MM.1S (cell line): ENCODE results near the gene RNU2-1.

Experiments
- DNase-seq: peaks from one replicate; pipeline ENCODE4 v3.0.0-alpha.2; 2015
- H2AFZ ChIP-seq: fragments of 300-600 bp; sonication (generic); 2 replicates; pipeline ENCODE4 v1.6.0; 2016; ENCODE audit warnings: antibody characterized with exemption, low read length
- H3F3A ChIP-seq: fragments of 300-600 bp; sonication (generic); 2 replicates; pipeline ENCODE4 v1.6.1; 2016; ENCODE audit warnings: mild to moderate bottlenecking, antibody characterized with exemption, low read length, moderate library complexity, mixed read lengths; ENCODE audit not compliant: insufficient read depth
- H3K27ac ChIP-seq: fragments of 300-600 bp; sonication (generic); 2 replicates; pipeline ENCODE4 v1.5.1; 2016; ENCODE audit warnings: mild to moderate bottlenecking, low read length
- H3K27me3 ChIP-seq: fragments of 300-600 bp; sonication (generic); replicated peaks from 2 replicates; pipeline ENCODE4 v1.6.0; 2016; ENCODE audit warnings: low read length; ENCODE audit not compliant: insufficient read depth
- H3K36me3 ChIP-seq: fragments of 300-600 bp; sonication (generic); replicated peaks from 2 replicates; pipeline ENCODE4 v1.6.1; 2016; ENCODE audit warnings: mild to moderate bottlenecking, low read length, mixed read lengths; ENCODE audit not compliant: insufficient read depth
- H3K4me1 ChIP-seq: fragments of 300-600 bp; sonication (generic); 2 replicates; pipeline ENCODE4 v1.6.1; 2016; ENCODE audit warnings: low read length, mixed read lengths
- H3K4me2 ChIP-seq: fragments of 300-600 bp; sonication (generic); 2 replicates; pipeline ENCODE4 v1.6.0; 2016; ENCODE audit warnings: low read depth, low read length
- H3K4me3 ChIP-seq: fragments of 300-600 bp; sonication (generic); 2 replicates; pipeline ENCODE4 v1.5.1; 2016; ENCODE audit warnings: low read length, mixed read lengths
- H3K79me2 ChIP-seq: fragments of 300-600 bp; sonication (generic); 2 replicates; pipeline ENCODE4 v1.6.1; 2016; ENCODE audit warnings: mixed run types, low read length, mixed read lengths
- H3K9ac ChIP-seq: fragments of 300-600 bp; sonication (generic); 2 replicates; pipeline ENCODE4 v1.6.1; 2016; ENCODE audit warnings: low read length, mixed read lengths
- H3K9me2 ChIP-seq: fragments of 300-600 bp; sonication (generic); replicated peaks from 2 replicates; pipeline ENCODE4 v1.6.1; 2016; ENCODE audit warnings: mild to moderate bottlenecking, low read length, mixed read lengths; ENCODE audit not compliant: insufficient read depth
- H3K9me3 ChIP-seq: fragments of 300-600 bp; sonication (generic); replicated peaks from 2 replicates; pipeline ENCODE4 v1.6.1; 2016; ENCODE audit warnings: mild to moderate bottlenecking, low read length, mixed read lengths; ENCODE audit not compliant: insufficient read depth
- H4K20me1 ChIP-seq: fragments of 300-600 bp; sonication (generic); 2 replicates; pipeline ENCODE4 v1.6.1; 2016; ENCODE audit warnings: mild to moderate bottlenecking, low read length, moderate library complexity, mixed read lengths; ENCODE audit not compliant: insufficient read depth
- CTCF ChIP-seq: fragments of 300-600 bp; sonication (generic); IDR thresholded peaks from 2 replicates; pipeline ENCODE4 v1.5.1; 2016; ENCODE audit warnings: antibody characterized with exemption, low read length, mixed read lengths
- EZH2 ChIP-seq: fragments of 300-600 bp; sonication (generic); optimal IDR thresholded peaks from 2 replicates; pipeline ENCODE3; 2017; ENCODE audit warnings: low read depth, mild to moderate bottlenecking, antibody characterized with exemption, low read length, mixed read lengths
- EZH2phosphoT487 ChIP-seq: fragments of 300-600 bp; sonication (generic); IDR thresholded peaks from 2 replicates; pipeline ENCODE4 v1.6.1; 2018; ENCODE audit warnings: antibody characterized with exemption, low read length

RNU2-1 gene

GRCh38 chr17:43219001-43219400 lies 14.8 kb downstream of the RNU2-1 start:
- H3K9me2 ChIP-seq: no peaks in the 10 kb centered on the region
- H3K27ac ChIP-seq: no peak overlapping the region
- no peaks in the 10 kb centered on the region for H3K27me3 ChIP-seq
- no peak for TF ChIP-seq EZH2phosphoT487
- H3K4me1 ChIP-seq: no peaks in the 10 kb centered on the region
- no peak overlapping the region for H2AFZ ChIP-seq
- no peaks in the 10 kb centered on the region for H3F3A ChIP-seq
- H4K20me1 ChIP-seq: no peaks in the 10 kb centered on the region
- no peak overlapping the region for H3K4me3 ChIP-seq
- H3K79me2 ChIP-seq: no peaks in the 10 kb centered on the region
- H3K9ac ChIP-seq: no peak overlapping the region
- H3K36me3 ChIP-seq: no peaks in the 10 kb centered on the region
- no peak overlapping the region for H3K4me2 ChIP-seq
- no peak for DNase-seq
- no peaks in the 10 kb centered on the region for H3K9me3 ChIP-seq

DNA sequence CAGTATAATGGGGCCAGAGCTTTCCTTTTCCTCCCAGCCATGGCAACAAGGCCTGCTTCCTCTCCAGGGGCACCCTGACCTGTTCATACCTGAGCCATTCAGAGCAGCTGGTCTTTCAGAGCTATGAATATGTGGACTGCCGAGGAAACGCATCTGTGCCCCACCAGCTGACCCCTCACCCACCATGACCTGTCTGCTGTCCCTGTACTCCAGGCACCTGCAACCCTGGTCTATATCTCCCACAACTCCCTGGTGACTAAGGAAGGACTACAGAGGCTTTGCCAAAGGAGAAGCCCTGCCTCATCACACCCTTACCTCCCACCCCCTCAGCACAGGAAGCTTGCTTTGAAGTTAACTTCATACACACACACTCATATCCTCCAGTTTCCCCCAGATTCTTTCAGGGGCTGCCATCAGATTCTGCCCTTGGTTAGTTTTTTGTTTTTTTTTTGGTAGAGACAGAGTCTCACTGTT lies 16.1 kb downstream of the RNU2-1 start:
- 0 out of 2 replicates have a peak, but pooled peaks cover 5% of the 10 kb centered on the region for H3F3A ChIP-seq
- H3K9me3 ChIP-seq: no peaks in the 10 kb centered on the region
- H3K27ac ChIP-seq: no peak overlapping the region
- no peaks in the 10 kb centered on the region for H3K4me1 ChIP-seq
- no peak overlapping the region for H3K4me2 ChIP-seq
- H3K9ac ChIP-seq: no peak overlapping the region
- TF ChIP-seq EZH2phosphoT487 (no peak), EZH2 (no peak), CTCF (no peak)
- no peaks in the 10 kb centered on the region for H3K9me2 ChIP-seq
- DNase-seq: no peak
- no peak overlapping the region for H3K4me3 ChIP-seq
- no peaks in the 10 kb centered on the region for H4K20me1 ChIP-seq
- no peaks in the 10 kb centered on the region for H3K27me3 ChIP-seq
- no peaks in the 10 kb centered on the region for H3K36me3 ChIP-seq
- H3K79me2 ChIP-seq: no peaks in the 10 kb centered on the region
- H2AFZ ChIP-seq: no peak overlapping the region

GRCh38 chr17:43216762-43217613 lies 16.8 kb downstream of the RNU2-1 start:
- H3K9me2 ChIP-seq: no peaks in the 10 kb centered on the region
- no peak overlapping the region for H3K27ac ChIP-seq
- no peak for DNase-seq
- no peaks in the 10 kb centered on the region for H3K36me3 ChIP-seq
- no peak overlapping the region for H3K4me2 ChIP-seq
- H3K9ac ChIP-seq: no peak overlapping the region
- no peak overlapping the region for H2AFZ ChIP-seq
- H3K79me2 ChIP-seq: no peaks in the 10 kb centered on the region
- H3F3A ChIP-seq: 0 out of 2 replicates have a peak, but pooled peaks cover 7% of the 10 kb centered on the region
- H4K20me1 ChIP-seq: no peaks in the 10 kb centered on the region
- no peaks in the 10 kb centered on the region for H3K9me3 ChIP-seq
- H3K27me3 ChIP-seq: no peaks in the 10 kb centered on the region
- no peaks in the 10 kb centered on the region for H3K4me1 ChIP-seq
- H3K4me3 ChIP-seq: no peak overlapping the region
- TF ChIP-seq EZH2phosphoT487: no peak
- no peak for TF ChIP-seq CTCF
- TF ChIP-seq EZH2: no peak

GRCh38 chr17:43216369-43216761 lies 17.4 kb downstream of the RNU2-1 start:
- H3K36me3 ChIP-seq: no peaks in the 10 kb centered on the region
- no peak overlapping the region for H3K4me3 ChIP-seq
- no peaks in the 10 kb centered on the region for H3K9me2 ChIP-seq
- H3K27ac ChIP-seq: no peak overlapping the region
- H3K79me2 ChIP-seq: no peaks in the 10 kb centered on the region
- H2AFZ ChIP-seq: no peak overlapping the region
- no peaks in the 10 kb centered on the region for H3K9me3 ChIP-seq
- no peaks in the 10 kb centered on the region for H3K27me3 ChIP-seq
- DNase-seq: no peak
- H3K4me2 ChIP-seq: no peak overlapping the region
- TF ChIP-seq EZH2 (no peak), EZH2phosphoT487 (no peak), CTCF (no peak)
- H3K9ac ChIP-seq: no peak overlapping the region
- H3F3A ChIP-seq: peaks cover 7% of the 10 kb centered on the region; the same call in 1 of the 2 replicates
- H4K20me1 ChIP-seq: no peaks in the 10 kb centered on the region
- no peaks in the 10 kb centered on the region for H3K4me1 ChIP-seq
